Gastroesophageal sphincter (tissue), 3 donors: ENCODE measurements around the gene REEP6.

ENCODE experiments used
- EP300 ChIP-seq: sonication (generic); formaldehyde crosslinking; IDR thresholded peaks from one replicate; pipeline ENCODE4 v1.6.1; 2017; ENCODE audit warnings: antibody characterized with exemption, mild to moderate bottlenecking
- POLR2A ChIP-seq, 2 donors: fragments of 450-650 bp; IDR thresholded peaks; one replicate each; pipeline ENCODE4 v1.6.1; 2017; ENCODE audit warnings: antibody characterized with exemption in 2 of 2, mild to moderate bottlenecking in 2 of 2, moderate library complexity in 1 of 2
- TF ChIP-seq, protein P1 (sequence below), 4 experiments: fragments of 200-600 bp in 2 of 4; fragments of 450-650 bp in 2 of 4; sonication (generic) in 1 of 4; IDR thresholded peaks; one replicate each; pipeline ENCODE4 v1.5.1; 2017 to 2019; ENCODE audit warnings: antibody characterized with exemption in 4 of 4, mild to moderate bottlenecking in 2 of 4, moderate library complexity in 2 of 4

DNA sequence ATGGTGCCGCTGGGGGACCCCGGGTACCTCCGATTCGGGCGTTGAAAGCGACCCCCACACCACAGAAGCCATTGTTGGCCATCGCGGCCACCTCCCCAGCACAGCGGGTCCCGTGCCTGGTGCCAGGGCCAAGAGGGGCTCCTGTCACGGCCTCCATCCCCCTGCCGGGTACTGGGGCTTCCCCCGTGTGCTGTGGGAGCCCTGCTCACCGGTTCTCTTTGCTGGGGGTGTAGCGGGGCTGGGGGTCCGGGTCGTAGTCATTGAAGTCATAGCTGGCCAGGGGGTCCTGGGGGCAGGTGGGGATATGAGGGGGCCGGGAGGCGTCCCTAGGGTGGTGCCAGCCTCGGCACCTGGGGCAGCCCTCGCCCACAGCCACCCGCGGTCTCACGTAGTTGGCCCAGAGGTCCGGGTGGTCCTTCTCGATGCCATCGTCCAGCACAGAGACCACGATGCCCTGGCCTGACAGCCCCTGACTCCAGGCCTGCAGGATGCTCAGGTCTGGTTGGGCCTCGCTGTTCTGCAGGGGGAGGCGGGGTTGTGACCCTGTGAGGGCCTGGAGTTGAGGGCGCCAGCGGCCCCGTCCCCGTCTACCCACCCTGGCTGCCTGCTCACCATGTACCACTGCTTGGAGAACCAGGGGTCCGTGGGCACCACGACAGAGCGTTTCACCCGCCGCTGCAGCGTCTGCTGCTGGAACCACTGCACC lies 3.3 kb upstream of the REEP6 start:
- TF ChIP-seq POLR2A (IDR thresholded peaks at IDR 0.05) = no peak
- TF ChIP-seq, protein P1, sequence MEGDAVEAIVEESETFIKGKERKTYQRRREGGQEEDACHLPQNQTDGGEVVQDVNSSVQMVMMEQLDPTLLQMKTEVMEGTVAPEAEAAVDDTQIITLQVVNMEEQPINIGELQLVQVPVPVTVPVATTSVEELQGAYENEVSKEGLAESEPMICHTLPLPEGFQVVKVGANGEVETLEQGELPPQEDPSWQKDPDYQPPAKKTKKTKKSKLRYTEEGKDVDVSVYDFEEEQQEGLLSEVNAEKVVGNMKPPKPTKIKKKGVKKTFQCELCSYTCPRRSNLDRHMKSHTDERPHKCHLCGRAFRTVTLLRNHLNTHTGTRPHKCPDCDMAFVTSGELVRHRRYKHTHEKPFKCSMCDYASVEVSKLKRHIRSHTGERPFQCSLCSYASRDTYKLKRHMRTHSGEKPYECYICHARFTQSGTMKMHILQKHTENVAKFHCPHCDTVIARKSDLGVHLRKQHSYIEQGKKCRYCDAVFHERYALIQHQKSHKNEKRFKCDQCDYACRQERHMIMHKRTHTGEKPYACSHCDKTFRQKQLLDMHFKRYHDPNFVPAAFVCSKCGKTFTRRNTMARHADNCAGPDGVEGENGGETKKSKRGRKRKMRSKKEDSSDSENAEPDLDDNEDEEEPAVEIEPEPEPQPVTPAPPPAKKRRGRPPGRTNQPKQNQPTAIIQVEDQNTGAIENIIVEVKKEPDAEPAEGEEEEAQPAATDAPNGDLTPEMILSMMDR (IDR thresholded peaks at IDR 0.05) = no peak
- no peak for TF ChIP-seq EP300
